SU-DHL-6 (cell line): ENCODE results near the gene ANKZF1.

ENCODE experiments used
- H2AFZ ChIP-seq: fragments of 200-600 bp; sonication (generic); 2 replicates; pipeline ENCODE4 v1.6.1; 2014; ENCODE audit warnings: low read depth, mild to moderate bottlenecking, moderate library complexity, mixed read lengths, antibody characterized with exemption, low read length; ENCODE audit not compliant: severe bottlenecking
- H3F3A ChIP-seq: fragments of 200-600 bp; shearing (Covaris generic); 2 replicates; pipeline ENCODE4 v1.6.0; 2016; ENCODE audit warnings: antibody characterized with exemption, mild to moderate bottlenecking; ENCODE audit not compliant: insufficient read depth
- H3K27ac ChIP-seq: fragments of 200-600 bp; sonication (generic); 2 replicates; pipeline ENCODE4 v1.5.1; 2016; ENCODE audit warnings: low read depth, mild to moderate bottlenecking, low read length, moderate library complexity, mixed read lengths
- H3K27me3 ChIP-seq: fragments of 200-600 bp; sonication (generic), shearing (Covaris generic); 2 replicates; pipeline ENCODE4 v1.6.0; 2014; ENCODE audit warnings: mild to moderate bottlenecking, low read length
- H3K36me3 ChIP-seq: fragments of 200-600 bp; sonication (generic); 2 replicates; pipeline ENCODE4 v1.6.1; 2014; ENCODE audit warnings: mild to moderate bottlenecking, low read length, mixed read lengths
- H3K4me2 ChIP-seq: fragments of 300-600, 200-600 bp; shearing (Covaris generic), sonication (generic); 2 replicates; pipeline ENCODE4 v1.6.0; 2014; ENCODE audit warnings: low read length, low read depth, mild to moderate bottlenecking; ENCODE audit not compliant: poor library complexity, severe bottlenecking
- H3K4me3 ChIP-seq: fragments of 200-600 bp; sonication (generic); 2 replicates; pipeline ENCODE4 v1.5.1; 2014; ENCODE audit warnings: antibody characterized with exemption, low read length, mild to moderate bottlenecking, mixed read lengths; ENCODE audit not compliant: insufficient read depth, poor library complexity, severe bottlenecking
- H3K79me2 ChIP-seq: fragments of 200-600 bp; sonication (generic); 2 replicates; pipeline ENCODE4 v1.6.1; 2014; ENCODE audit warnings: mild to moderate bottlenecking, low read length, moderate library complexity; ENCODE audit not compliant: insufficient read depth
- H3K9ac ChIP-seq: fragments of 200-600 bp; sonication (generic); 2 replicates; pipeline ENCODE4 v1.7.0; 2014; ENCODE audit warnings: mild to moderate bottlenecking, low read length
- H3K9me2 ChIP-seq: fragments of 200-600 bp; sonication (generic); replicated peaks from 2 replicates; pipeline ENCODE4 v1.6.1; 2014; ENCODE audit warnings: low read length; ENCODE audit not compliant: insufficient read depth
- H3K9me3 ChIP-seq: fragments of 200-600 bp; sonication (generic); 2 replicates; pipeline ENCODE4 v1.6.1; 2014; ENCODE audit warnings: low read length, mixed read lengths; ENCODE audit not compliant: insufficient read depth
- H4K20me1 ChIP-seq: fragments of 200-600 bp; sonication (generic); 2 replicates; pipeline ENCODE4 v1.6.1; 2014; ENCODE audit warnings: low read depth, mild to moderate bottlenecking, antibody characterized with exemption, low read length, moderate library complexity, mixed read lengths
- EZH2phosphoT487 ChIP-seq: fragments of 200-600 bp; sonication (generic), shearing (Covaris generic); conservative IDR thresholded peaks from 2 replicates; pipeline ENCODE4 v1.6.1; 2018; ENCODE audit warnings: mild to moderate bottlenecking, antibody characterized with exemption, low read length, moderate library complexity, mixed read lengths
- TF ChIP-seq, protein P1 (sequence below): fragments of 200-600 bp; sonication (generic); IDR thresholded peaks from one replicate; pipeline ENCODE4 v1.5.1; 2017; ENCODE audit warnings: antibody characterized with exemption, mild to moderate bottlenecking, low read length, moderate library complexity; ENCODE audit not compliant: insufficient read depth, poor library complexity, severe bottlenecking

Gene ANKZF1

DNA sequence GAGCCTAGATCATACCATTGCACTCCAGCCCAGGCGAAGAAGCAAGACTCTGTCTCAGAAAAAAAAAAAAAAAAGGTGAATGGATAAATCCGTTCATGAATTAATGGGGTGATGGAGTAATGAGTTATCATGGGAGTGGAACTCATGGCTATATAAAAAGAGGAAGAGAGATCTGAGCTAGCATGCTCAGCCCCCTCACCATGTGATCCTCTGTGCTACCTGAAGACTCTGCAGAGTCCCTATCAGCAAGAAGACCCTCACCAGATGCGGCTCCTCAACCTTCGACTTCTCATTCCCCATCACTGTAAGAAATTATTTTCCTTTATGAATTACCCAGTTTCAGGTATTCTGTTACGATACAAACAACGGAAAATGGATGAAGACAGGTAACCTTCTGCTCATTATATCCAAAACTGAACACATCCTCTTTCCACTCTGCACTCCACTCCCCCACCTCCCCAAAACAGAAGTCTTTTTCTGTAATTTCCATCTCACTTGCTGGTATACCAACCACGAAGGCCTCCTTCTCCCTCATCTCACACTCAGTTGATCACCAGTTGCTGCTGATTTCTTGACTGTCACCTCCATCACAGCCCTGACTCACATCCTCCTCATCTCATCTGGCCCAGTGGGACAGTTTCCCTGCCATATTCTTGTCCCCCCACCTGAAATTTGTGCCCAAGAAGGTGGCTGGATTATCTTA lies 42.7 kb upstream of the ANKZF1 start:
- no peak overlapping the region for H3K27ac ChIP-seq
- H4K20me1 ChIP-seq: no peaks in the 10 kb centered on the region
- no peaks in the 10 kb centered on the region for H3K9me2 ChIP-seq
- no peaks in the 10 kb centered on the region for H3K79me2 ChIP-seq
- no peak overlapping the region for H3K4me2 ChIP-seq
- H3K27me3 ChIP-seq: no peaks in the 10 kb centered on the region
- no peaks in the 10 kb centered on the region for H3K9me3 ChIP-seq
- H3K4me3 ChIP-seq: no peak overlapping the region
- no peaks in the 10 kb centered on the region for H3K36me3 ChIP-seq
- TF ChIP-seq, protein P1, sequence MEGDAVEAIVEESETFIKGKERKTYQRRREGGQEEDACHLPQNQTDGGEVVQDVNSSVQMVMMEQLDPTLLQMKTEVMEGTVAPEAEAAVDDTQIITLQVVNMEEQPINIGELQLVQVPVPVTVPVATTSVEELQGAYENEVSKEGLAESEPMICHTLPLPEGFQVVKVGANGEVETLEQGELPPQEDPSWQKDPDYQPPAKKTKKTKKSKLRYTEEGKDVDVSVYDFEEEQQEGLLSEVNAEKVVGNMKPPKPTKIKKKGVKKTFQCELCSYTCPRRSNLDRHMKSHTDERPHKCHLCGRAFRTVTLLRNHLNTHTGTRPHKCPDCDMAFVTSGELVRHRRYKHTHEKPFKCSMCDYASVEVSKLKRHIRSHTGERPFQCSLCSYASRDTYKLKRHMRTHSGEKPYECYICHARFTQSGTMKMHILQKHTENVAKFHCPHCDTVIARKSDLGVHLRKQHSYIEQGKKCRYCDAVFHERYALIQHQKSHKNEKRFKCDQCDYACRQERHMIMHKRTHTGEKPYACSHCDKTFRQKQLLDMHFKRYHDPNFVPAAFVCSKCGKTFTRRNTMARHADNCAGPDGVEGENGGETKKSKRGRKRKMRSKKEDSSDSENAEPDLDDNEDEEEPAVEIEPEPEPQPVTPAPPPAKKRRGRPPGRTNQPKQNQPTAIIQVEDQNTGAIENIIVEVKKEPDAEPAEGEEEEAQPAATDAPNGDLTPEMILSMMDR: no peak
- no peak for TF ChIP-seq EZH2phosphoT487
- no peak overlapping the region for H3K9ac ChIP-seq
- H3F3A ChIP-seq: no peaks in the 10 kb centered on the region
- H2AFZ ChIP-seq: no peak overlapping the region

DNA sequence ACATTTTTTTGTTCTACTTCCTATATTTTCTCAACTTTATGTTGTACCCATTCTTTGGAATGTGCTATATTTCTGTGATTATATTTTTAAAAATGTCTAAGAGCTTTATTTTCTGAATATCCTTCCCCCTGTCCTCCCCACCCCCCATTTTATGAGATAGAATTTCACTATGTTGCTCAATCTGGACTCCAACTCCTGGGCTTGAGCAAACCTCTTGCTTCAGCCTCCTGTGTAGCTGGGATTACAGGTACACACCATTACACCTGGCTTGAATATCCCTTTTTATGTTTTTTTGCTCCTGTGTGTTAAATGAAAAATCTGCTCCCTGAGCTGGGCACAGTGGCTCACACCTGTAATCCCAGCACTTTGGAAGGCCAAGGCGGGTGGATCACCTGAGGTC lies 32.2 kb upstream of the ANKZF1 start:
- Histone ChIP-seq H3K36me3 (no peaks in the 10 kb centered on the region), H3K27ac (no peak overlapping the region), H3K9me2 (no peaks in the 10 kb centered on the region), H3K79me2 (no peaks in the 10 kb centered on the region), H2AFZ (no peak overlapping the region), H3K4me3 (no peak overlapping the region), H3K4me2 (no peak overlapping the region), H3K9ac (no peak overlapping the region), H3K9me3 (no peaks in the 10 kb centered on the region), H4K20me1 (no peaks in the 10 kb centered on the region), H3K27me3 (no peaks in the 10 kb centered on the region; the same call in 1 of the 2 replicates), H3F3A (no peaks in the 10 kb centered on the region)
- TF ChIP-seq, protein P1: no peak
- TF ChIP-seq EZH2phosphoT487: no peak

DNA sequence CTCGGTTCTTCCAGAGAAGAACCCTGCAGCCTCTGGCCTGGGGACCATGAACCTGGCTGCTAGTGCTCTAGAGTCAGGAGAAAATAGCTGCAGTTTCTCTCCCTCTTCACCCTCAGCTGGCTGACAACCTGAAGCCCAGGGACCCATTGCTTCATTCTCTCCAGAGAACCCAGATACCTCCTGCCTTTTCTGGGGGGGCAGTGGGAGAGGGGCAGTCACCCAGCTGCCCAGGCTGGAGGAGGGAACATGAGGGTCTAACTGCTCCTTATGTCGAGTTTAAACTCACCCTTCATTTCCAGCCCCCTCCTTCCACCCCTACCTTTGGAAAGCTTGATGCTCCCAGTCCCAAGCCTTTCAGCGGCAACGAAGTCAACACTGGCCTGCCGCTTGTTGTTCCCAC lies 30.6 kb upstream of the ANKZF1 start:
- H3K79me2 ChIP-seq: no peaks in the 10 kb centered on the region
- no peak overlapping the region for H3K9ac ChIP-seq
- no peak for TF ChIP-seq EZH2phosphoT487
- TF ChIP-seq, protein P1: no peak
- no peaks in the 10 kb centered on the region for H3K9me2 ChIP-seq
- H3K9me3 ChIP-seq: no peaks in the 10 kb centered on the region
- no peak overlapping the region for H2AFZ ChIP-seq
- H3K36me3 ChIP-seq: no peaks in the 10 kb centered on the region
- H4K20me1 ChIP-seq: no peaks in the 10 kb centered on the region
- H3K4me3 ChIP-seq: no peak overlapping the region
- H3K4me2 ChIP-seq: no peak overlapping the region
- no peak overlapping the region for H3K27ac ChIP-seq
- no peaks in the 10 kb centered on the region for H3F3A ChIP-seq
- H3K27me3 ChIP-seq: no peaks in the 10 kb centered on the region
